OCI-M2 (cell line): Measurements from ENCODE around the gene PACRG.

Experiments used
- DNase-seq: peaks from one replicate; lab custom pipeline; 2025; ENCODE audit not compliant: unreplicated experiment; lab: John Stamatoyannopoulos, UW

PACRG gene

DNA sequence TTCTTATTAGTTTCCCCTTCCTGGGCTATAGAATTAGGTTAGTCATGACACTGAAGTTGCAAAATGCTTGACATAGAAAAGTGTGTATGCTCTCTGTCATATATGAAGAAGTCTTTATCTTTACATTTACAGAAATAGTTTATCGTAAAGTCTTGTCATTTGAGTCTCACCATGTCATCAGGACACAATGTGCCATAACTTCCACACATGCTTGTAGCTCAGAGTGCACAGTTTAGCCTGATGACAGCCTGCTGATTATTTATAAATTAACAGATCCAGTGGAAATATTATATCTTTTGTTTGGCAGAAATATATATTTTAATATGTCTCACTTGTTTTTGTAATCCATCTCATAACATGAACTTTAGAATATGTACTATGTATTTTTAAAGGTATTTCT, 399.8 kb downstream of the PACRG start:
- DNase-seq = no peak

- no peak for DNase-seq
These were observed 400.6 kb downstream of the PACRG start for GRCh38 chr6:163128324-163128723.

- no peak for DNase-seq
These were observed 404.4 kb downstream of the PACRG start for GRCh38 chr6:163132050-163132750.

DNA sequence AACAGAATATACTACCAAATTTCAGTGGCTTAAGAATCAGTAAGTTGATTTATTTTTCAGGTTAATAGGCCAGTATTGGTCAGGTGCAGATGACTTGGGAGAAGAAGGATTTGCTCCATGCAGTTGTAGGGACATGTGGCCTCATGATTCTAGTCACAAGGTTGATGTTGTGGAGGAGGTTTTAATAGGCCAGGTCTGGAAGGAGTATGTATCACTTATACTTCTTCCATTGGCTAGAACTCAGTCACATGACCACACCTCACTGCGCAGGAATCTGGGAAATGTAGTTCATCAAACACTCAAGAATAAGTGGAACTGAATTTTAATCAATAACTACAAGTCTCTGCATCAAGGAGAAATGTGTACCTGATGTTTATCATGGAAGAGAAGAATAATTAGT, 405.2 kb downstream of the PACRG start:
- no peak for DNase-seq

- no peak for DNase-seq
These were observed 405.9 kb downstream of the PACRG start for GRCh38 chr6:163133691-163134090.

- no peak for DNase-seq
These were observed 409.1 kb downstream of the PACRG start for GRCh38 chr6:163136681-163137397.

DNA sequence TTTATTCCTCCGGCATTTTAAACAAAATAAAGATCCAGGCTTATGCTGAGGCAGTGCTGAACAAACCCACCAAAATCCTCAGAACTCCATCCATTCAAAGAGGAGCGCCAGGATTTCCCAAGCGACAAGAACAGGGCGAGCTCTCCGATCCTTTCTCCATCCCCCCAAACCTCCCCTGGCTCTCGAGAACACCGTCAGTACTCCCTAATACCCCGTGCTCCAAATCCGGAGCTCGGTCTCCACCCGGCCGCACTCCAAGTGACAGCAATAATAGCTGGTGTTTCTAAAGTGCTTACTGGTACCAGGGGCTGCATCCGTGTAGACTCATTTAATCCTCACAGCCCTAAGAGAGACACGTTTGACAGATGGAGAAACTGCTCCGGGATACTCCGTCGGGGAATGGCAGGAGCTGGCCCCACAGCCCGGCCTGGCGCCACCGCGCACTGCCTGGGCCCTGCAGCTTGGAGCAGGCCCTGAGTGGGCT, 409.7 kb downstream of the PACRG start:
- DNase-seq = no peak

- no peak for DNase-seq
These were observed 418.3 kb downstream of the PACRG start for GRCh38 chr6:163146036-163146435.

- no peak for DNase-seq
These were observed 420.2 kb downstream of the PACRG start for GRCh38 chr6:163147994-163148393.

- no peak for DNase-seq
These were observed 420.9 kb downstream of the PACRG start for GRCh38 chr6:163148451-163149278.

GRCh38 chr6:163149279-163149848, 421.6 kb downstream of the PACRG start:
- no peak for DNase-seq

- DNase-seq = no peak
These were observed 423.4 kb downstream of the PACRG start for GRCh38 chr6:163151212-163151611.

GRCh38 chr6:163152701-163153100, 424.9 kb downstream of the PACRG start:
- DNase-seq = no peak

DNA sequence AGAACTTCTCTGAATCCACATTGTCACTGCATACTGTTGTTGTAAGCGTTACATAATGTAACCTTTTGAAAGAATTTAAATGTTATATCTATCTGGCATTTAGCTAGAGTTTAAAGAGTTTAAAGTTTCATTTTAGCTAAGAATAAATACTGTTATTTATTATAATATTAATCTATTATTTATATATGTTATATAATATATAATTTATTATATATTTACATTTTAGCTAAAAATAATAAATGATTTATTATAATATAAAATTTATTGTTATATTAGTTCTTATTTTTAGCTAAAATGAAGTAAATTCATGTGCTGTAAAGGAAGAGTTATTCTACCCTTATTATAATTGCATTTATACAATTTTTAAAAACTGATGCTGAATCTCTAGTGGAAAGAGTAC, 431.3 kb downstream of the PACRG start:
- DNase-seq = no peak

DNA sequence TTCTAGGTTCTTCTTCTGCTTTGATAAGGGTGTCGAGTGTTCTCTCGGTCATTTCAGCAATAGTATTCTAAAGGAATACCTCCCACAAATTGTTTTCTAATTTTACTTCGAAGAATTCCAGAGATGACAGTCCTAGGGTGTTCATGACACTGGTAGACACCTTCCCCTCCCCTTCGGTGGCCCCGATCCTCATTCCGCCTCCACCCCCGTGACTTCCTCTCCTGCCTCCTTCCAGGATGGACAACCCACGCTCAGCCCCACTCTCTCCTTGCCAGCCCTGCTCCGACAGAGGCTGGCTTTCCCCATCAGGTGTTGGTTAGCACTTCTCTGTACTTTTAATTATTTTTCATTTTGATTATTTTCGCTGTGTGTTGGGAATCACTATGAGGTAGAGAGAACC, 431.9 kb downstream of the PACRG start:
- DNase-seq = no peak

DNA sequence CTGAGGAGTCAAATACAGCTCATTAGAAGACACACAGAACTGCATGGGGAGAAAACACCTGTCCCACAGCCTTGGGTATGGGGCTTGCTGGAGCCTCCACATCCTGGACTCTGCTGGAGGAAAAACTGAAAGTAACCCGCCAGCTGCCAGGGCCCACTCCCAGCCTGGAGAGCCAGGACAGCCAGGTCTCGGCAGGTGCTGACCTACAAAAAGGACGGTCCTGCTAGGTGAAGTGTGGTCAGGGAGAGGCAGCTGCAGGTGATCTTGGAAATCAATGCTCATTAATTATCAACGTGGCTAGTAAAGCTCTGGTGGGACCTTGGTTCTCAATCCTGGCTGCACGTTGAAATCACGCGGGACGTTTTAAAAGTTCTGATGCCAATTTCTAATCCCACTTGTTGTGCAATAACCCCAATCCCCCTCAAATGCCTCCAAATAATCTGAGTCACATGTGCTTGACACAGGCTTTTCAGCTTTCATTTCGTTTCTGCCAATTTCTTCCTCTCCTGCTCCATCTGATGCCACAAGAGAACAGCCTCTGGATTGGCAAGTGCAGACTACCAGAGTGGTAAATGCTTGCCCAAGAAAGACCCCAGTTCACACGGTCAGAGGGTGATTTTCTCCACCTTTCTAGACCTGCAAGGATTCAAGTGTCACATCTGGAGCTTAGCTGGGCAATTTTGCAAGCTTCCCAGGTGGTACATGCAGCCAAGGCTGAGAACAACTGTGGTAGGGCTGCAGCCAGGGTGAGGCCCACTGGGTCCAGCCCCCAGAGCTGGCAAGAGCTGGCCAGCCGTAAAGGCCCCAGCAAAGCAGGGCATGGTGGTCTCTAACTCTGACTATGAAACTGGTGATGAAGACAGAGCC, 434.5 kb downstream of the PACRG start:
- no peak for DNase-seq

GRCh38 chr6:163162874-163163213, 435.1 kb downstream of the PACRG start:
- no peak for DNase-seq

DNA sequence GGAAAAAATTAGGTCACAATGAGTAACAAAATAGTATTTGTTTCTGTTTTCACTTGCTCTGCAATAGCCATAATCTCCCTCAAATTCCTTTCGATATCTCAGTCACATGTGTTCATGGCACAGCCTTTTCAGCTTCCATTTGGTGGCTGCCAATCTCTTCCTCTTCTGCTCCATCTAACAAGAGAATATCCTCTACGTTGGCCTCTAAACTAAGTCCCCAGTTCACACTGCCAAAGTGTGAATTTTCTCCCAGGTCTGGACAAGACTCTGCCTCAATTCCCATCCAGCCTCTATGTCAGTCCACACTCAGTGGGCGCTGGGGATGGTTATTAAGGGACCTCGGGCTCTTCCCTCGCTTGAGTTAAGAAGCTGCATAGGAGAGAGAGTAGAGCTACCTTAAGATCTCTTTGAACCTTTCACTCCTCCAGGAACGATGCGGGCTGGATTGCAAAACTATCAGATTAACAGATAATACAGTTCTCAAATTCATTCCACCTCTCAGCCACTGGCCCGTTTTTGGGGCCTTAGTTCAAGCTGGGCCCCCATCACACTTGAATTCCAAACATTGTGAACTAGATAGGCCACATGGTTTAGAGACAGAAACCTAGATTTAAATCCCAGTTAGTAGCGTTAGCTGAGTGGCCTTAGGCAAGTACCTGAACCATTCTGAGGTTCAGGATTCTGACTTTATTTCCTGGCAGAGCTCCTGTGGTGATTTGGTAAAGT, 436.6 kb downstream of the PACRG start:
- no peak for DNase-seq

DNA sequence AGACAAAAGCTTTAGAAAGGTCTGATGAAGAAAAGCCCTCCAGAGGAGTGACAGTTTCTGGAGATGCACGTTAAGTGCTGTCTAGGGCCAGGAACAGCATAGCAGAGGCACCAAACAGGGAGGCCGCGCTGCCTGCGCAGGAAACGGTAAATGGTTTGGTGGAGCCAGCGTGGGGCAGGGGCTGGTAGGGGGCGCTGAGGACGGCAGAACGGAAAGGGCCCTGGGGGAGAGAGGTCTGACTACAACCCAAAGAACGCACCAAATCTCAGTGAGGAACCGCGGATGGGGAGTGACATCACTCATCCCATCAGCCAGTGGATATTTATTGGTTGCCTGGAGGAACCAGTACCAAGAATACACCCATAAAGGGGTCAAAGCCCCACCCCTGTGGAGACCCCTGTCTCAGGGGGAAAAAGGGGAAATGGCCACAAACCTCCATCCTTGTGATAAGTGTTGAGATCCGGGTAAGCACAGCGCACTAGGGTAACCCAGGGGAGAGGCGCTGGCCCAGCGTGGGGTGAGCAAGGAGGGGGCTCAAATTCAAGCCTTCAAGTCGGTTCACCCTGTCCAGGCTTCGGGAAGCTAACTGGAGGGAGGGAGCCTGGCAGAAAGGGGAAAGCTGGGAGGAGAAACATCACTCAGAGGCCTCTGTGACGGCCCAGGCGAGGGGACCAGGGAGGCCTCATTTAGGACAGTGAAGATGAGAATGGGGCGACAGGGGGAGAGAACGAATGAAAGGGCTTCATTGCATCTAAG, 437.6 kb downstream of the PACRG start:
- DNase-seq = no peak
